NCI-H748 (cell line): ENCODE measurements around the gene CDKAL1.

ENCODE experiments used
- DNase-seq: peaks from one replicate; lab custom pipeline; 2025; ENCODE audit not compliant: unreplicated experiment; lab: John Stamatoyannopoulos, UW

Gene CDKAL1

DNA sequence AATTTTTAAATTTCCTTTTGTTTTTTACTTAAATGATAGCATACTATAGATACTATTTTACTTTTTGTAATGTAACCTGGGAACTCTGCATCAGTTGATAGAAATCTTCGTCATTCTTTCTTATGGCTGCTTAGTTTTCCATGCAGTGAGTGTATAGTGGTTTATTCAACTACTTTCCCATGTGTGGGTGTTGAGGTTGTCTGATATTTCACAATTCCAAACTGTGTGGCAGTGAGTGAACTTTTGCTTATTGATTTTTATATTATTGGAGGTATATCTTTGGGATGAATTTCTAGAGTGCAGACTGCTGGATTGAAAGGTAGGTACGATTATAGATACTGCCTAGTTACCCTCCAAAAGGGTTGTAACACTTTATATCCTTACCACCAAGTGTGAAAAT is 136.5 kb downstream of the CDKAL1 start:
- DNase-seq, result no peak

DNA sequence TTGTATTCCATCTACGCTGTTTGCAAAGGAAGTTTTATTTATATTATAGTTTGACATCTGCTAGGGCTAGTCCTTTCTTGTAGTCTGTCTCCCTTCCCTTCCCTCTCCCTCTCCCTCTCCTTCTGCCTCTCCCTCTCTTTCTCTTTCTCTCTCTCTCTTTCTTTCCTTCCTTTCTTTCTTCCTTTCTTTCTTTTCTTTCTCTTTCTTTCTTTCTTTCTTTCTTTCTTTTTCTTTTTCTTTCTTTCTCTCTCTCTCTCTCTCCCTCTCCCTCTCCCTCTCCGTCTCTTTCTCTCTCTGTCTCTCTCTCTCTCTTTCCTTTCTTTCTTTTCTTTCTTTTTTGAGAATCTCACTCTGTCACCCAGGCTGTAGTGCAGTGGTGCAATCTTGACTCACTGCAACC is 137.8 kb downstream of the CDKAL1 start:
- DNase-seq, result no peak

GRCh38 chr6:20673458-20673857 is 139.2 kb downstream of the CDKAL1 start:
- no peak for DNase-seq

DNA sequence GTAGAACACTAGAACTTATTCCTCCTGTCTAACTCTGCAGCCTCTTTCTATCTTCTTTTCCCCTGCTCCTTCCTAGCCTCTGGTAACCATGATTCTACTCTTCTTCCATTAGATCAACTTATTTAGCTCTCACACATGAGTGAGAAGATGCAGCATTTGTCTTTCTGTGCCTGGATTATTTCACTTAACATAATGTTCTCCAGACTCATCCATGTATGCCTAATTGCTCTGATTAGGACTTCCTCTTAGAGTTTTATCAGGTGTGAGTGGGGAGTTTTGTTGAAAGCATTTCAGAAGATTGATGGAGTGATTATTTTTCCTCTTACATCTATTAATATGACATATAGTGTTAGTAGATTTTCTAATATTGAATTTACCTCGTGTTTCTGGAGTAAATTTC is 140.4 kb downstream of the CDKAL1 start:
- no peak for DNase-seq

DNA sequence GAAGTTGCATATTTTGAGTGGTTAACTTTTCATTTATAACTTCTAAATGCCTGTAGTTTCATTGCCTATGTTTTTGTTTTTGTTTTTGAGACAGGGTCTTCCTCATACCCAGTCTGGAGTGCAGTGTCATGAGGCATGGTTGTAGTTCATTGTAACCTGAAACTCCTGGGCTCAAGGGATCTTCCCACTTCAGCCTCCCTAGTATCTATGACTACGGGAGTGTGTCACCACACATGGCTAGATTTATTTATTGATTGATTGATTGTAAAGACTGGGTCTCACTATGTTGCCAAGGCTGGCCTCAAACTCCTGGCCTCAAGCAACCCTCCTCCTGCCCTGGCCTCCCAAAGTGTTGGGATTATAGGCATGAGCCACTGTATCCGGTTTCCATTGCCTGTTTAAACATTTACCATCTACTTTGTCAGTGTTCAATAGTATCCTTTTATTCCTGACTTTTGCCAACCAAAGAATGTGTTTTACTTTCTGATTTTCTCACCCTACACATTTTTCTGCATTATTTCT is 144.6 kb downstream of the CDKAL1 start:
- peak; percentile 59 for DNase-seq

- DNase-seq, result no peak
Measured at GRCh38 chr6:20680697-20681165, 146.5 kb downstream of the CDKAL1 start.

DNA sequence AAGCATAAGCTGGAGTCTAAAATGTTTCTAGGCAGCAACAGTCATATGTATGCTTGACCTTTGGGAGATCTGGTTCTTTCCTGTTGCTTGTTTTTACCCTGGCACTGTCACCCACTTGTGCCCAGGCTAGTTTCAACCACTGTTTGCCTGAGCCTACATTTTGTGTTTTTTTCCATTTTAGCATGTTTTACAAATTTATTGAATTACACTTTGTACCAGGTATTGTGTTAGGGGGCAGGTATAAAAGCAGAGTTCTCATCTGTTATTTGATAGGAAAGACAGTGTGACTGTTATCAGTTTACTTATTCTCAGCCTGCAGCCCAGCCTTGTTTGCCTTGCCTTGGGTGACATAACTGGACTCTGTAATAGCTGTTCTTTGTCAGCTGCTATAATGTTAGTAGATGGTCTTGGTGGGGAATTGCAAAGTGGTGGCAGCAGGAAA is 147.0 kb downstream of the CDKAL1 start:
- DNase-seq, result peak; percentile 70

- no peak for DNase-seq
Measured at GRCh38 chr6:20684474-20684873, 150.2 kb downstream of the CDKAL1 start.

DNA sequence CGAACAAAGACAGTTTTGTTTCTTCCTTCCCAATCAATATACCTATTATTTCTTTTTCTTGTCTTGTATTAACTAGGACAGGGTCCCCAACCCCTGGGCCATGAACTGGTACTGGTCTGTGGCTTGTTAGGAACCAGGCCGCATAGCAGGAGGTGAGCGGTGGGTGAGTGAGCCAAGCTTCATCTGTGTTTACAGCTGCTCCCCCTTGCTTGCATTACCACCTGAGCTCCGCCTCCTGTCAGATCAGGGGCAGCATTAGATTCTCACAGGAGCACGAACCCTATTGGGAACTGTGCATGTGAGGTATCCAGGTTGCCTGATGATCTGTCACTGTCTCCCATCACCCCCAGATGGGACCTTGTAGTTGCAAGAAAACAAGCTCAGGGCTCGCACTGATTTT is 151.9 kb downstream of the CDKAL1 start:
- DNase-seq, result peak; percentile 99

- DNase-seq, result peak; percentile 83
Measured at GRCh38 chr6:20687494-20687893, 153.2 kb downstream of the CDKAL1 start.

- DNase-seq, result peak; percentile 90
Measured at GRCh38 chr6:20688710-20689500, 154.6 kb downstream of the CDKAL1 start.

- peak; percentile 95 for DNase-seq
Measured at GRCh38 chr6:20691185-20691584, 156.9 kb downstream of the CDKAL1 start.

- DNase-seq, result peak; percentile 54
Measured at GRCh38 chr6:20692023-20692422, 157.8 kb downstream of the CDKAL1 start.

- DNase-seq, result peak; percentile 57
Measured at GRCh38 chr6:20693466-20694063, 159.3 kb downstream of the CDKAL1 start.

GRCh38 chr6:20696676-20697075 is 162.4 kb downstream of the CDKAL1 start:
- DNase-seq, result no peak

- no peak for DNase-seq
Measured at GRCh38 chr6:20698675-20699074, 164.4 kb downstream of the CDKAL1 start.

DNA sequence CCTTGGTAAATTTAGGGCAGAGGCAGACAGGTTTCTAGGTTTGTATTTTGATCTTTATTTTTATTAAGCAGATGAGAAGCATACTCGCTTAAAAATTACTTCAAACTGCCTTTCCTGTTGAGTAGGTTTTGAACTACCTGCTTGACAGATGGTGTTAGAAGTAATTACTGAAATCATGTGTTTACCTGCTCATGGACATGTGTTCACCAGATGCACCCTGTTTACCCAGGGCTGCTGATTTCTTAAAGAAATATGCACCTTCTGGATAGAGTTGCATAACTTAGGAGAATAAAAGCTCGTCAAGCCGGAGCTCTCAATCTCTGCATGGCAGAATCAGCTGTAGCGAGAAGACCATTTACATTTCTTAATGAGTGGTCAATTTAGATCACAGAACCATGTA is 165.1 kb downstream of the CDKAL1 start:
- peak; percentile 99 for DNase-seq

DNA sequence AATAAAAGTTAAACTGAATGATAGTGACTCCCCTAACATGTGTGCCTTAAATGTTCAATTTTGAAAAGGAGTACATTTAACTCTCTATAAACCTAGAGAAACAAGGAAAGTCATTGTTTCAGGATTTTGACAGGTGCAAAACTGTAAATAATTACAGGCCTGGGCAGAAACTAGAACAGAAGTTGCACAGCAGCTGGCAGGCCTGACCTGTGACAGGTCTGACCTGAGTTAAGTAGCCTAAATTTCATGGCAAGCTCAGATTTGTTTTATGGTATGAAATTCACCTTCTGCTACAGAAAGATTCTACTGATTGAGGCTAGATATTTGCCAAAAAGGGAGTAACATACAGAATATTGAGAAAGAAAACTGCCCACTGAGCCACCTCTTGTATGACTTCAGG is 166.1 kb downstream of the CDKAL1 start:
- peak; percentile 98 for DNase-seq

DNA sequence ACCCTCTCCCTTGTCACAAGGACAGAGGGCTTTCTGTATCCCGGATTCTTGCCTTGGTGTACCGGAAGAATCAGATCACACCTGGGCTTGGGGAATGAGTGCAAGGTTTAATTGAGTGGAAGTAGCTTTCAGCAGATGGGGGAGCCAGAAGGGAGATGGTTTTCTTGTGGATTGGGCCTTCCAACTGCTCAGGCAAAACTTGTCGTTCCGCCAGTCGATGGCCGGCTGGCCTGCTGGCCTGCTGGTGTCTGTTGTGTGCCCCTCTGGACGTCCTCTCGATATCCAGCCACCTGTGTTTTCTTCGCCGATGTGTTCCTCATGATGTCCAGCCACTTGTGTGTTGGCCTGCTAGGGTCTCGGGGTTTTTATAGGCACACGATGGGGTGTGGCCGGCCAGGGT is 168.1 kb downstream of the CDKAL1 start:
- no peak for DNase-seq

GRCh38 chr6:20703049-20703448 is 168.8 kb downstream of the CDKAL1 start:
- no peak for DNase-seq

- DNase-seq, result peak; percentile 75
Measured at GRCh38 chr6:20704325-20705025, 170.2 kb downstream of the CDKAL1 start.

DNA sequence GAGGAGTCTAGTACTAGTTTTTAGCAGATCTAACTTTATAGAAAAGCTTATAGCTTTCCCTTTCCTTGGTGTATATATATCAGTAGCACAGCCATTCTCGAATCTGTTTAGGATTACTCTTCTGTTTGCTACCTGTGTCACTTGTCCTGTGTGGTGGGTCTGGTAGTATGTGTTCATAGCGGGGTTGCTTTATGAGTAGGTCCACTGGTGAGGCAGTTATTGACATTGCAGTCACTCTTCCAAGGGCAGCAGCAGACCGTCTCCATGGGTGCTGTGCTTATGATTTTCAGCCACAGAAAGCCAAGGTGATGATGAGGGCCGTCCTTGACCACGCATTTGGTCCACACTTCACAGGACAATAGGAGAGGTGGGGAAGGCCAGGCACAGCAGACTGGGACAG is 171.5 kb downstream of the CDKAL1 start:
- peak; percentile 90 for DNase-seq
